Esophagus squamous epithelium (tissue), 4 donors: Measurements from ENCODE around the gene HSF5.

Experiments
- POLR2A ChIP-seq, 4 donors: fragments of 450-650 bp; IDR thresholded peaks; one replicate each; pipeline ENCODE4 v1.6.1; 2017; ENCODE audit warnings: antibody characterized with exemption in 4 of 4, mild to moderate bottlenecking in 4 of 4, moderate library complexity in 3 of 4
- TF ChIP-seq, protein P1 (sequence below), 6 experiments: fragments of 450-650 bp in 4 of 6; fragments of 200-600 bp in 2 of 6; sonication (generic) in 2 of 6; IDR thresholded peaks; one replicate each; pipeline ENCODE4 v1.5.1; 2016 to 2019; ENCODE audit warnings: antibody characterized with exemption in 6 of 6, mild to moderate bottlenecking in 4 of 6, moderate library complexity in 4 of 6

DNA sequence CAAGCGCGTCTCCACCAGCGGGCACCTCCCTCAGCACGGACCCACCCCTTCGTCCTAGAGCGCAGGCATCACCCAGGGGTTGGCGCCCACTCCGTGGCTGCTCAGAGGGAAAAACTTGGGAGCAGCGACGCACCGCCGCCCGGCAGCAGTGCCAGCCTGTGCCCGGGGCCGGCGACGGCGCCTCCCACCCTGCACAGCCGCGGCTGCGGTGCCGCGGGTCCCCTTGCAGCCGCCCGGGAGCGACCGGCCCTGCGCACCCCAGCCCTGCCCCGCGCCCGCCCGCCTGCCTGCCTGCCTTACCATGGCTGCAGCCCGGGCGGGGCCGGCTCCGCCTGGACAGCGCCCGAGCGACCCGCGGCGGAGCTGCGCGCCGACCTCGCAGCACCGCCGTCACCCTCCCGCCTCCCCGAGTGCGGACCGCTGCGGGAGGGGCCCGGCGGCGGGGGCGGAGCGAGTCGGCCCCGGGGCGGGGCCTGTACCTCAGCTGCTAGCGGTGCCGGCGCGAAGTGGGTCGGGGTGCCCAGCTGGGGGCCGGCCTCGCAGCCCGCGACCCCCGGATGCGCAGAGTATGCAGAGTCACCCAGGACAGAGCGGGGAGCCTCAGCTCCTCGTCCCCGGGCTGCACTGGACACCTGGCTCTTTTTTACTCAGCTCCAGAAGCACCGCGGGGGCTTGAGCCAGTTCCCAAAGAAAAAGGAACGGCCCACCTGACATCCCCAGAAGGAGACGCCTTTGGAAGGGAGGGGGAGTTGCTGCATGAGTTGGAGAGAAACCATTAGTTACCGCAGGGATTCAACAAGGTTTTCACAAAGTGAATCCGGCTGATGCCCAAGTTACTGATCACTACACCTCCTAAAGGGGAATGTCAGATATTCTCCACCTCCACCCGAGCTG, 43.7 kb upstream of the HSF5 start:
- TF ChIP-seq, protein P1, sequence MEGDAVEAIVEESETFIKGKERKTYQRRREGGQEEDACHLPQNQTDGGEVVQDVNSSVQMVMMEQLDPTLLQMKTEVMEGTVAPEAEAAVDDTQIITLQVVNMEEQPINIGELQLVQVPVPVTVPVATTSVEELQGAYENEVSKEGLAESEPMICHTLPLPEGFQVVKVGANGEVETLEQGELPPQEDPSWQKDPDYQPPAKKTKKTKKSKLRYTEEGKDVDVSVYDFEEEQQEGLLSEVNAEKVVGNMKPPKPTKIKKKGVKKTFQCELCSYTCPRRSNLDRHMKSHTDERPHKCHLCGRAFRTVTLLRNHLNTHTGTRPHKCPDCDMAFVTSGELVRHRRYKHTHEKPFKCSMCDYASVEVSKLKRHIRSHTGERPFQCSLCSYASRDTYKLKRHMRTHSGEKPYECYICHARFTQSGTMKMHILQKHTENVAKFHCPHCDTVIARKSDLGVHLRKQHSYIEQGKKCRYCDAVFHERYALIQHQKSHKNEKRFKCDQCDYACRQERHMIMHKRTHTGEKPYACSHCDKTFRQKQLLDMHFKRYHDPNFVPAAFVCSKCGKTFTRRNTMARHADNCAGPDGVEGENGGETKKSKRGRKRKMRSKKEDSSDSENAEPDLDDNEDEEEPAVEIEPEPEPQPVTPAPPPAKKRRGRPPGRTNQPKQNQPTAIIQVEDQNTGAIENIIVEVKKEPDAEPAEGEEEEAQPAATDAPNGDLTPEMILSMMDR (IDR thresholded peaks at IDR 0.05), result no peak
- TF ChIP-seq POLR2A (IDR thresholded peaks at IDR 0.05), result no peak
